ENCODE results near the gene EHMT1.

GRCh38 chr9:137688261-137688660, 69.5 kb downstream of the EHMT1 start:
- TF ChIP-seq CTCF (IDR thresholded peaks at IDR 0.05) (no peak), POLR2A (IDR thresholded peaks at IDR 0.05) (no peak)
